ENCODE data around the gene MAP2K7. TPM values are rescaled to one million over a fixed set of nuclear protein-coding genes. Genes with fewer than 3 reads are reported as not detected.

The MAP2K7 gene
- total RNA-seq, 1 experiment from 2014 or later: 46.1 TPM

DNA sequence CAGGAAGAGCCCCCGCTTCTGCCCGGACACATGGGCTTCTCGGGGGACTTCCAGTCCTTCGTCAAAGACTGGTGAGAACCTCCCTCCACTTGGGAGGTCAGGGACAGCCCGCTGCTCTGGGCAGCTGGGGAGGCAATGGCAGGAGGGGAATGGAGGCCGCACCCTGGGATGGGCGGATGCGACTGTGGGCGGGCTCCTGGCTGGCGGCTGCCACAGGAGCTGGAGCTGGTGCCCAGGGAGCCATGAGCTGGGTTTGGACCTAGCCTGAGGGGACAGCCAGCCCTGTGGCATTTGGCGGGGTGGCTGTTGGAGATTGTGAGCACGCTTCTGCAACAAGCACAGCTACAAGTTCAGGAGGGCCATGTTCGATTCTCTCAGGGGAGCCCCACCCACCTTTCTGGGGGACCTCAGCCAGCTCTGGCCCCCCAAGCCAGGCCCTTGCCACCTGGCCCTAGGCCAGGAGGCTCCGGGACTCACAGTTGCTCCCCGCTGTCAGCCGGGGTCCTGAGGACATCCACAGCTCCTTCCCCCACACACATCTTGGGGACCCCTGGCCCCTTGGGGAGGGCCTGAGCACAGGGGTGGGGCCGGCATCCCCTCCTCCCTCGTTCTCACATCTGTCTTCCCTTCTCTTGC, 7.9 kb downstream of the MAP2K7 start:
- no peak for DNase-seq (ENCODE audit: low spot score)
- TF ChIP-seq, protein P1, sequence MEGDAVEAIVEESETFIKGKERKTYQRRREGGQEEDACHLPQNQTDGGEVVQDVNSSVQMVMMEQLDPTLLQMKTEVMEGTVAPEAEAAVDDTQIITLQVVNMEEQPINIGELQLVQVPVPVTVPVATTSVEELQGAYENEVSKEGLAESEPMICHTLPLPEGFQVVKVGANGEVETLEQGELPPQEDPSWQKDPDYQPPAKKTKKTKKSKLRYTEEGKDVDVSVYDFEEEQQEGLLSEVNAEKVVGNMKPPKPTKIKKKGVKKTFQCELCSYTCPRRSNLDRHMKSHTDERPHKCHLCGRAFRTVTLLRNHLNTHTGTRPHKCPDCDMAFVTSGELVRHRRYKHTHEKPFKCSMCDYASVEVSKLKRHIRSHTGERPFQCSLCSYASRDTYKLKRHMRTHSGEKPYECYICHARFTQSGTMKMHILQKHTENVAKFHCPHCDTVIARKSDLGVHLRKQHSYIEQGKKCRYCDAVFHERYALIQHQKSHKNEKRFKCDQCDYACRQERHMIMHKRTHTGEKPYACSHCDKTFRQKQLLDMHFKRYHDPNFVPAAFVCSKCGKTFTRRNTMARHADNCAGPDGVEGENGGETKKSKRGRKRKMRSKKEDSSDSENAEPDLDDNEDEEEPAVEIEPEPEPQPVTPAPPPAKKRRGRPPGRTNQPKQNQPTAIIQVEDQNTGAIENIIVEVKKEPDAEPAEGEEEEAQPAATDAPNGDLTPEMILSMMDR (conservative IDR thresholded peaks at IDR 0.05; ENCODE audit: low read depth, low read length): no peak
- TF ChIP-seq EZH2 (IDR thresholded peaks at IDR 0.05; ENCODE audit: borderline replicate concordance, low read depth, low read length, poor library complexity, severe bottlenecking): no peak
- Histone ChIP-seq H3K27ac (ENCODE audit: low read depth, low read length, poor library complexity, severe bottlenecking) (no peak overlapping the region), H3K9me3 (ENCODE audit: low read depth, low read length, poor library complexity, severe bottlenecking) (no peaks in the 10 kb centered on the region), H3K36me3 (ENCODE audit: insufficient read depth, low read length, poor library complexity, severe bottlenecking) (peaks cover 19% of the 10 kb centered on the region), H3K4me3 (ENCODE audit: low read depth, low read length, poor library complexity, severe bottlenecking) (no peak overlapping the region), H3K27me3 (replicated peaks; ENCODE audit: insufficient read depth, low read depth, low read length, poor library complexity) (peaks cover 8% of the 10 kb centered on the region), H3K4me1 (ENCODE audit: insufficient read depth, low read length, poor library complexity, severe bottlenecking) (peaks cover 10% of the 10 kb centered on the region)
- ChIA-PET CTCF (interaction anchor here (0.5 kb wide), 1 partner anchor 17 kb away, joined by 8 read pairs; no protein-coding TSS in a partner anchor), POLR2A (ENCODE audit: low non-redundant PET) (no interaction called here)
- intact Hi-C loops (cut with micrococcal nuclease; ENCODE audit: unreplicated experiment): no loop called here
- BruUV-seq (replicated peaks): no TSS peak

DNA sequence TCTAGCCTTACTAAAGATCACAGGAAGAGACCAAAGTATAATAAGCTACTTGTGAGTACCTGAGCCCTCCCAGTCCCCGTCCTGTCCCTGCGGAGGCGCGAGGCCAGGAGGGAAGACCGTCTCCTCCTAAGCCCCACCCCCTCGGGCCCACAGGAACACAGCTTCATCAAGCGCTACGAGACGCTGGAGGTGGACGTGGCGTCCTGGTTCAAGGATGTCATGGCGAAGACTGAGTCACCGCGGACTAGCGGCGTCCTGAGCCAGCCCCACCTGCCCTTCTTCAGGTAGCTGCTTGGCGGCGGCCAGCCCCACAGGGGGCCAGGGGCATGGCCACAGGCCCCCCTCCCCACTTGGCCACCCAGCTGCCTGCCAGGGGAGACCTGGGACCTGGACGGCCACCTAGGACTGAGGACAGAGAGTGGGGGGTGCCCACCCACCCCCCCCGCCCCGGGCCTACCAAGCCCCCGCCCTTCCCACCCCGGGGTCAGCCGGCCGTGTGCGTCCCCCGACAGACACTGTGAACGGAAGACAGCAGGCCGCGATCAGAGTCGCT, 8.5 kb downstream of the MAP2K7 start:
- TF ChIP-seq, protein P1 (conservative IDR thresholded peaks at IDR 0.05; ENCODE audit: low read depth, low read length): no peak
- TF ChIP-seq EZH2 (IDR thresholded peaks at IDR 0.05; ENCODE audit: borderline replicate concordance, low read depth, low read length, poor library complexity, severe bottlenecking): no peak
- H3K4me1 ChIP-seq (ENCODE audit: insufficient read depth, low read length, poor library complexity, severe bottlenecking): peaks cover 15% of the 10 kb centered on the region
- BruUV-seq (replicated peaks): no TSS peak
- ChIA-PET CTCF (no interaction called here), POLR2A (ENCODE audit: low non-redundant PET) (no interaction called here)
- peaks cover 12% of the 10 kb centered on the region for H3K27me3 ChIP-seq (replicated peaks; ENCODE audit: insufficient read depth, low read depth, low read length, poor library complexity)
- no peak for DNase-seq (ENCODE audit: low spot score)
- no peak overlapping the region for H3K27ac ChIP-seq (ENCODE audit: low read depth, low read length, poor library complexity, severe bottlenecking)
- no peak overlapping the region for H3K4me3 ChIP-seq (ENCODE audit: low read depth, low read length, poor library complexity, severe bottlenecking)
- no peaks in the 10 kb centered on the region for H3K9me3 ChIP-seq (ENCODE audit: low read depth, low read length, poor library complexity, severe bottlenecking)
- intact Hi-C loops (cut with micrococcal nuclease; ENCODE audit: unreplicated experiment): no loop called here
- H3K36me3 ChIP-seq (ENCODE audit: insufficient read depth, low read length, poor library complexity, severe bottlenecking): peaks cover 19% of the 10 kb centered on the region

DNA sequence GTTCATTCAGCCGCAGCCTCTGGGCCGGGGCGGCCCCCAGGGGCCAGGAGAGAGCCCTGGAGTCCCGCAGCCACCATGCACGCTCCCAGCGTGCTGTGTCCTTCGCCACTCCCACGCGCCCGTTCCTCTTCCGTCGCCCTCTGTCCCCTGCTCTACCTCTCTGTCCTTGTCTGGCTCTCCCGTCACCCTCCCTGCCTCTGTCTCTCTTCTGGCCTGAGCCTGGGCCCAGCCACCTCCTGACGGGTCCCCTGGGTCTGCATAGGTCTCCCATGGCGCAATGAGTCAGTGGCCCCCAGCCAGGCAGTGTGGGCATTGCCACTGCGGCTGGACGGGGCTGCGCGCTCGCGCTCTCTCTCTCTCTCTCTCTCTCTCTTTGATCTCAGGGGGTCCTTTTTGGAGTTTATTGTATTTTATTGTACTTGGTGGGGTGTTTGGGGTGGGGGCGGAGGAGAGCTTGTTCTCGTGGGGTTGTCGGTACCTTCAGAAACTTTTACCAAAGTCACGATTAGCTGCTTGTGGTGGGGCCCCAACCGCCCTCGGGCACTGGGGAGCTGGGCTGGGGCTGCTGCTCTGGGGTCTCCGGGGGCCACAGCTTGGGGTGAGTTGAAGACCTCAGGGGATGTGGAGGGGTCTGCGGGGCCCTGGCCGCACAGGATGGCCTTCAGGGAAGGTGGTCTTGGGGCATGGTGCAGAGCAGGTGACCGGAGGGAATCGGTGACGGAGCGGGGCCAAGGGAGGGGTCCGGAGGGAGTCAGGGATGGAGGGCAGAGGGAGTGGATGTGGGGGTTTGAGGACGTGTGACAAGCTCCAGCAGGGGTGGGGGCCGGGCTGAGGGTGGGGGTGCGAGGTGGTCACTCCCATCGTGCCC, 9.3 kb downstream of the MAP2K7 start:
- BruUV-seq (replicated peaks): no TSS peak
- TF ChIP-seq, protein P1 (conservative IDR thresholded peaks at IDR 0.05; ENCODE audit: low read depth, low read length): no peak
- TF ChIP-seq EZH2 (IDR thresholded peaks at IDR 0.05; ENCODE audit: borderline replicate concordance, low read depth, low read length, poor library complexity, severe bottlenecking): no peak
- Histone ChIP-seq H3K9me3 (ENCODE audit: low read depth, low read length, poor library complexity, severe bottlenecking) (no peaks in the 10 kb centered on the region), H3K27me3 (replicated peaks; ENCODE audit: insufficient read depth, low read depth, low read length, poor library complexity) (peaks cover 12% of the 10 kb centered on the region), H3K27ac (ENCODE audit: low read depth, low read length, poor library complexity, severe bottlenecking) (no peak overlapping the region), H3K4me1 (ENCODE audit: insufficient read depth, low read length, poor library complexity, severe bottlenecking) (peaks cover 23% of the 10 kb centered on the region), H3K36me3 (ENCODE audit: insufficient read depth, low read length, poor library complexity, severe bottlenecking) (peaks cover 19% of the 10 kb centered on the region), H3K4me3 (ENCODE audit: low read depth, low read length, poor library complexity, severe bottlenecking) (no peak overlapping the region)
- POLR2A ChIA-PET (ENCODE audit: low non-redundant PET): no interaction called here
- CTCF ChIA-PET: no interaction called here
- no peak for DNase-seq (ENCODE audit: low spot score)
- intact Hi-C loops (cut with micrococcal nuclease; ENCODE audit: unreplicated experiment): no loop called here
